ENCODE data around the gene METTL14. TPM values are rescaled to one million over a fixed set of nuclear protein-coding genes. Genes with fewer than 3 reads are reported as not detected.
A peak's percentile ranks its signal among the peaks of the same experiment; 100 is the strongest.
"Not testable (repeated sequence)": the region's sequence is repeated elsewhere in the genome, so short reads cannot be mapped to it uniquely, and the experiment has no call there.

The METTL14 gene
- 10 to 100 TPM; 54.1 to 59.3 TPM for total RNA-seq
- 38.5 TPM for polyA plus RNA-seq (2013, experiment 1 of 2)
- 37.3 TPM for polyA plus RNA-seq (2013, experiment 2 of 2)
- long read RNA-seq, experiment 1, partial matches to known transcripts = 2 of 10 reads
- long read RNA-seq, experiment 1, other reads (novel, unspliced or antisense) = 8 of 10 reads
- long read RNA-seq, experiment 2, full-length matches to known transcripts = 37 of 49 reads
- long read RNA-seq, experiment 2, partial matches to known transcripts = 2 of 49 reads
- long read RNA-seq, experiment 2, other reads (novel, unspliced or antisense) = 10 of 49 reads
- long read RNA-seq, experiment 3, full-length matches to known transcripts = 86 of 105 reads
- long read RNA-seq, experiment 3, partial matches to known transcripts = 6 of 105 reads
- long read RNA-seq, experiment 3, other reads (novel, unspliced or antisense) = 13 of 105 reads
- long read RNA-seq, experiment 4, full-length matches to known transcripts = 27 of 60 reads
- long read RNA-seq, experiment 4, partial matches to known transcripts = 29 of 60 reads
- long read RNA-seq, experiment 4, other reads (novel, unspliced or antisense) = 4 of 60 reads

GRCh38 chr4:118684873-118685811 is at the start of gene METTL14:
TSS of gene METTL14 (plus strand) at chr4:118685392. CDS start at chr4:118685535, 143 bp downstream.
- Mint-ChIP-seq H3K36me3 (ENCODE audit: low read depth) (peaks cover 14% of the 10 kb centered on the region), H3K4me1 (peaks cover 19% of the 10 kb centered on the region), H3K27ac (peak within 1 kb of the TSS; percentile 100), H3K4me3 (peak within 1 kb of the TSS; percentile 94), H3K9me3 (peaks cover 2% of the 10 kb centered on the region), H3K27me3 (ENCODE audit: insufficient read depth) (no peaks in the 10 kb centered on the region)
- H3K9me3 ChIP-seq (ENCODE audit: control insufficient read depth, low read length) = no peaks in the 10 kb centered on the region
- H3K9ac ChIP-seq (ENCODE audit: extremely low read depth, low read length, poor library complexity, severe bottlenecking) = peak within 1 kb of the TSS; percentile 97
- WGBS, 2 experiments (ENCODE audit: insufficient coverage in 1 of 2, insufficient read length in 1 of 2) = 8 to 14% methylated on average over 26 to 42 of the region's 42 CpGs
- H3K27ac ChIP-seq (ENCODE audit: low read depth, low read length) = peak within 1 kb of the TSS; percentile 72
- H3K4me3 ChIP-seq (ENCODE audit: low read length) = peak within 1 kb of the TSS; percentile 98
- peak; percentile 99 for DNase-seq
- no peaks in the 10 kb centered on the region for H3K27me3 ChIP-seq (ENCODE audit: control insufficient read depth, insufficient read depth, low read length, poor library complexity, severe bottlenecking)
- peaks cover 18% of the 10 kb centered on the region for H3K36me3 ChIP-seq (ENCODE audit: control insufficient read depth, insufficient read depth, low read length)
- TF ChIP-seq CTCF (conservative IDR thresholded peaks at IDR 0.05) = peak; percentile 24
- H3K4me1 ChIP-seq (ENCODE audit: control insufficient read depth, insufficient read depth, low read length) = no peaks in the 10 kb centered on the region

DNA sequence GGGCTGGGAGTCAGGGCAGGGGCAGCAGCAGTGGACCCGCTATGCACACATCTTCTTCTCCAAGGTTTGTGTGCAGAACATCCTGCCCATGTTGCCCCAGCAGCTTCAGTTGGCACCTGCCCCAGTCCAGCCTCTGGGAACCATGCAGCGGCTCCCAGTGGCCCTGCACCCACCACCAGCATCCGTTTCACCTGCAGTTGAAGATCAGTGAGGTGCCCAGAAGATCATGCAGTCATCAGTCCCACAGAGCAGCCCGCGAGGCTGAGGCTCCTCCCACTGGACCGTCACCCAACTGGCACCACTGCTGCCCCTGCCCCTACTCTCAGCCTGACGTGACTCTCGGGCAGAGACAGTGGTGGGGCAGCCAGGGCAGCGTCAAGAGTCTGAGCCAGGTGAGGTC is 49.1 kb upstream of the METTL14 start:
- not testable (repeated sequence) for H3K4me3 Mint-ChIP-seq; H3K4me1 ChIP-seq (ENCODE audit: control insufficient read depth, insufficient read depth, low read length); H3K27ac Mint-ChIP-seq; H3K9me3 Mint-ChIP-seq; H3K27me3 ChIP-seq (ENCODE audit: control insufficient read depth, insufficient read depth, low read length, poor library complexity, severe bottlenecking); H3K27me3 Mint-ChIP-seq (ENCODE audit: insufficient read depth); H3K27ac ChIP-seq (ENCODE audit: low read depth, low read length); H3K36me3 ChIP-seq (ENCODE audit: control insufficient read depth, insufficient read depth, low read length); H3K4me3 ChIP-seq (ENCODE audit: low read length); H3K9me3 ChIP-seq (ENCODE audit: control insufficient read depth, low read length); H3K9ac ChIP-seq (ENCODE audit: extremely low read depth, low read length, poor library complexity, severe bottlenecking); H3K4me1 Mint-ChIP-seq
- WGBS, 2 experiments (ENCODE audit: insufficient coverage in 1 of 2, insufficient read length in 1 of 2) = 91% methylated on average over 9 of the region's 9 CpGs; no CpG with 5 or more reads in 1 of the 2 experiments
- peaks cover 14% of the 10 kb centered on the region for H3K36me3 Mint-ChIP-seq (ENCODE audit: low read depth)
- DNase-seq = peak; percentile 4

- not testable (repeated sequence) for H3K27ac ChIP-seq (ENCODE audit: low read depth, low read length); H3K27ac Mint-ChIP-seq; H3K4me3 Mint-ChIP-seq; H3K27me3 ChIP-seq (ENCODE audit: control insufficient read depth, insufficient read depth, low read length, poor library complexity, severe bottlenecking); H3K9ac ChIP-seq (ENCODE audit: extremely low read depth, low read length, poor library complexity, severe bottlenecking); H3K9me3 ChIP-seq (ENCODE audit: control insufficient read depth, low read length); H3K27me3 Mint-ChIP-seq (ENCODE audit: insufficient read depth); H3K4me3 ChIP-seq (ENCODE audit: low read length); H3K4me1 Mint-ChIP-seq; H3K36me3 Mint-ChIP-seq (ENCODE audit: low read depth); H3K36me3 ChIP-seq (ENCODE audit: control insufficient read depth, insufficient read depth, low read length); H3K9me3 Mint-ChIP-seq; H3K4me1 ChIP-seq (ENCODE audit: control insufficient read depth, insufficient read depth, low read length)
- WGBS, 2 experiments (ENCODE audit: insufficient coverage in 1 of 2, insufficient read length in 1 of 2) = 66 to 75% methylated on average over 4 to 5 of the region's 5 CpGs
- TF ChIP-seq CTCF (conservative IDR thresholded peaks at IDR 0.05) = peak; percentile 68
- DNase-seq = peak; percentile 66
Observed at GRCh38 chr4:118664665-118665064, 20.5 kb upstream of the METTL14 start.

DNA sequence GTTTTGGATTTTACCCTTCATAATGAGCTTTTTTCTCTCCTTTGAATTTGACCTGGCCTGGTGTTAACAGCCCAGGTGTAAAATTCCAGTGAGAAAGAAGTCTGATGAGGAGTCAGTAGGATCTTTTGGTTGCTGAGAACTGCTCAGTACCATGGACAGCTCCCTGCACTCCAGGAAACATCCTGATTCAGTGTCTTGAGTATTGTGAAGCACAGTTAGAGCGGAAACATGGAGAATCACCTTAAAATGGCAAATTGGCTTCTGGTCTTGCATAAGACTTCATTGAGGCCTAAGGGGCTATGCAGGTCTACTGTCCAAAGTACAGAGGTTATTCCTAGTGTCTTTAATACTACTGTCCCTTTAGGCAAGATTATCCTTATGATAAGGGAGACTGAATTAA is 16.0 kb upstream of the METTL14 start:
- not testable (repeated sequence) for H3K4me1 Mint-ChIP-seq; H3K36me3 Mint-ChIP-seq (ENCODE audit: low read depth); H3K27me3 ChIP-seq (ENCODE audit: control insufficient read depth, insufficient read depth, low read length, poor library complexity, severe bottlenecking); H3K36me3 ChIP-seq (ENCODE audit: control insufficient read depth, insufficient read depth, low read length); H3K27ac Mint-ChIP-seq; H3K9me3 Mint-ChIP-seq; H3K9ac ChIP-seq (ENCODE audit: extremely low read depth, low read length, poor library complexity, severe bottlenecking); H3K4me1 ChIP-seq (ENCODE audit: control insufficient read depth, insufficient read depth, low read length); H3K4me3 Mint-ChIP-seq; H3K27me3 Mint-ChIP-seq (ENCODE audit: insufficient read depth); H3K4me3 ChIP-seq (ENCODE audit: low read length); H3K9me3 ChIP-seq (ENCODE audit: control insufficient read depth, low read length); H3K27ac ChIP-seq (ENCODE audit: low read depth, low read length)
- peak; percentile 96 for DNase-seq
- 40 to 45% methylated on average over 1 of the region's 1 CpG for WGBS, 2 experiments (ENCODE audit: insufficient coverage in 1 of 2, insufficient read length in 1 of 2)

DNA sequence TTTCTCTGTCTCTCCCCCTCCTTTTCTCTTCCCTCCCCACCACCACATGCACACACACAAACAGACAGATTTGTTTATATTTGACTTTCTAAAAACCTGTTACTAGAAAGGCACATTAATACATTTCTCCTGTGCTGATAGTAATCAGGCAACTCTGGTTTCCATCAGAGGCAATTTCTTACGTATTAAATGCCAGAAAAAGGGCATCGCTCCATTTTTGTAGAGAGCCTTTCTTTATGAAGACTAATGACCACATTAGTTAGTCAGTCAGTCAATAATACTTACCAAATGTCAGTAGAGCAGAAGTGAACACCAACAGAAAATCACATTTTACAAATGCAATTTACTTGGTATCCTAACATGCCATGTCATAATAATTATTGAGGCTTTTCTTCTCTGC is 14.2 kb upstream of the METTL14 start:
- H3K36me3 Mint-ChIP-seq (ENCODE audit: low read depth); H3K27me3 Mint-ChIP-seq (ENCODE audit: insufficient read depth); H3K9me3 ChIP-seq (ENCODE audit: control insufficient read depth, low read length); H3K27ac ChIP-seq (ENCODE audit: low read depth, low read length); DNase-seq; H3K4me3 ChIP-seq (ENCODE audit: low read length); H3K9ac ChIP-seq (ENCODE audit: extremely low read depth, low read length, poor library complexity, severe bottlenecking); H3K27ac Mint-ChIP-seq; H3K4me3 Mint-ChIP-seq; H3K4me1 Mint-ChIP-seq; H3K4me1 ChIP-seq (ENCODE audit: control insufficient read depth, insufficient read depth, low read length); H3K27me3 ChIP-seq (ENCODE audit: control insufficient read depth, insufficient read depth, low read length, poor library complexity, severe bottlenecking); H3K36me3 ChIP-seq (ENCODE audit: control insufficient read depth, insufficient read depth, low read length); H3K9me3 Mint-ChIP-seq: not testable (repeated sequence)
- WGBS, 2 experiments (ENCODE audit: insufficient coverage in 1 of 2, insufficient read length in 1 of 2) = 79 to 100% methylated on average over 2 of the region's 2 CpGs

Data from endodermal cell (in vitro differentiated cells).